DMS153 treated with DMSO at 0.1 percent for 48 hours (cell line): ENCODE measurements around the gene CCDC107.

ENCODE experiments used
- DNase-seq: peaks from one replicate; lab custom pipeline; 2025; ENCODE audit not compliant: unreplicated experiment; lab: John Stamatoyannopoulos, UW

CCDC107 gene

GRCh38 chr9:35659340-35659739 is 1.2 kb downstream of the CCDC107 start:
- DNase-seq, result no peak

- no peak for DNase-seq
These were observed 2.9 kb downstream of the CCDC107 start for GRCh38 chr9:35660966-35661415.

GRCh38 chr9:35661756-35662350 is 3.8 kb downstream of the CCDC107 start:
- DNase-seq, result no peak

GRCh38 chr9:35662437-35662836 is 4.3 kb downstream of the CCDC107 start:
- no peak for DNase-seq

GRCh38 chr9:35664531-35665470 is 6.7 kb downstream of the CCDC107 start, which contains the start of gene ARHGEF39:
Gene ARHGEF39, minus strand, starts transcription at chr9:35665195. Its CDS starts 26 bp downstream, at chr9:35665169.
- peak; percentile 64 for DNase-seq

GRCh38 chr9:35665471-35665818 is 7.4 kb downstream of the CCDC107 start:
- DNase-seq, result no peak

GRCh38 chr9:35666045-35666444 is 8.0 kb downstream of the CCDC107 start:
- no peak for DNase-seq

GRCh38 chr9:35666549-35666948 is 8.5 kb downstream of the CCDC107 start:
- no peak for DNase-seq

GRCh38 chr9:35667939-35668338 is 9.8 kb downstream of the CCDC107 start:
- DNase-seq, result no peak

- no peak for DNase-seq
These were observed 11.4 kb downstream of the CCDC107 start for GRCh38 chr9:35669331-35670145.

- DNase-seq, result no peak
These were observed 15.3 kb downstream of the CCDC107 start, which contains the start of gene CA9 for GRCh38 chr9:35673132-35674024. Gene CA9, plus strand, starts transcription at chr9:35673928. Its CDS starts 32 bp downstream, at chr9:35673960.

- no peak for DNase-seq
These were observed 15.9 kb downstream of the CCDC107 start for GRCh38 chr9:35674025-35674361.

- DNase-seq, result no peak
These were observed 17.1 kb downstream of the CCDC107 start for GRCh38 chr9:35675204-35675603.

- DNase-seq, result no peak
These were observed 17.8 kb downstream of the CCDC107 start for GRCh38 chr9:35675732-35676392.

- DNase-seq, result no peak
These were observed 21.0 kb downstream of the CCDC107 start for GRCh38 chr9:35679091-35679490.

GRCh38 chr9:35679766-35680330 is 21.8 kb downstream of the CCDC107 start:
- no peak for DNase-seq

- no peak for DNase-seq
These were observed 22.4 kb downstream of the CCDC107 start for GRCh38 chr9:35680331-35681105.

GRCh38 chr9:35681341-35682002 is 23.4 kb downstream of the CCDC107 start:
- DNase-seq, result no peak
